SK-N-SH treated with all-trans-retinoic acid at 6 μM for 48 hours (cell line): ENCODE results near the gene CHAF1B.

Experiments
- ARNTL ChIP-seq: fragments of 450-650 bp; formaldehyde crosslinking; IDR thresholded peaks from 2 replicates; pipeline ENCODE4 v1.5.0; 2020; ENCODE audit warnings: low read depth, mild to moderate bottlenecking, moderate library complexity, borderline replicate concordance
- BACH2 ChIP-seq: fragments of 250-450 bp; sonication (Bioruptor Pico); IDR thresholded peaks from 2 replicates; pipeline ENCODE4 v1.9.0; 2021; ENCODE audit warnings: mild to moderate bottlenecking, borderline replicate concordance
- GLIS3 ChIP-seq: fragments of 250-450 bp; sonication (Bioruptor Pico); IDR thresholded peaks from 2 replicates; pipeline ENCODE4 v1.5.0; 2020; ENCODE audit warnings: mild to moderate bottlenecking, moderate library complexity
- ISL1 ChIP-seq: fragments of 250-450 bp; sonication (Bioruptor Pico); IDR thresholded peaks from 2 replicates; pipeline ENCODE4 v2.1.2; 2022; ENCODE audit warnings: mild to moderate bottlenecking, moderate library complexity
- RARB ChIP-seq: fragments of 250-450 bp; sonication (Bioruptor Pico); IDR thresholded peaks from 2 replicates; pipeline ENCODE4 v1.8.0; 2021; ENCODE audit warnings: mild to moderate bottlenecking, moderate library complexity
- TCF4 ChIP-seq: fragments of 250-450 bp; sonication (Bioruptor Pico); IDR thresholded peaks from 2 replicates; pipeline ENCODE4 v1.8.0; 2021; ENCODE audit warnings: mild to moderate bottlenecking, moderate library complexity, borderline replicate concordance
- ZC3H10 ChIP-seq: fragments of 250-450 bp; sonication (Bioruptor Pico); IDR thresholded peaks from 2 replicates; pipeline ENCODE4 v1.5.1; 2021; ENCODE audit warnings: mild to moderate bottlenecking, moderate library complexity
- ZFP3 ChIP-seq: fragments of 250-450 bp; sonication (Bioruptor Pico); IDR thresholded peaks from 2 replicates; pipeline ENCODE4 v1.5.0; 2020; ENCODE audit warnings: mild to moderate bottlenecking, moderate library complexity
- ZFP30 ChIP-seq: fragments of 450-650 bp; formaldehyde crosslinking; IDR thresholded peaks from 2 replicates; pipeline ENCODE4 v1.5.0; 2022; ENCODE audit warnings: mild to moderate bottlenecking, moderate library complexity
- TF ChIP-seq, protein P1 (sequence below): fragments of 250-450 bp; sonication (Bioruptor Pico); IDR thresholded peaks from 2 replicates; pipeline ENCODE4 v1.8.0; 2020; ENCODE audit warnings: mild to moderate bottlenecking, moderate library complexity, borderline replicate concordance
- TF ChIP-seq, protein P2 (sequence below): fragments of 250-450 bp; sonication (Bioruptor Pico); IDR thresholded peaks from 2 replicates; pipeline ENCODE4 v1.5.1; 2020; ENCODE audit warnings: low read depth, mild to moderate bottlenecking, moderate library complexity

DNA sequence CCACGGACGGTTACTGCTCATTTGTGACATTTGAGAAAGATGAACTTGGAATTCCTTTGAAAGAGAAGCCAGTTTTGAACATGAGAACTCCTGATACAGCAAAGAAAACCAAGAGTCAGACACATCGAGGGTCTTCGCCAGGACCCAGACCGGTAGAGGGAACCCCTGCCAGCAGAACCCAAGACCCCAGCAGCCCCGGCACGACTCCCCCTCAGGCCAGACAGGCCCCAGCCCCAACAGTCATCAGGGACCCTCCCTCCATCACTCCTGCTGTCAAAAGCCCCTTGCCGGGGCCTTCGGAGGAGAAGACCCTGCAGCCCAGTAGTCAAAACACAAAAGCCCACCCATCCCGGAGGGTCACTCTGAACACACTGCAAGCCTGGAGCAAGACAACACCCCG, 27.7 kb downstream of the CHAF1B start:
- TF ChIP-seq ZFP30 (no peak), RARB (no peak), ISL1 (no peak), ARNTL (CRISPR knock-in tag) (no peak), TCF4 (CRISPR knock-in tag) (no peak), ZC3H10 (CRISPR knock-in tag) (no peak), ZFP3 (CRISPR knock-in tag) (no peak), GLIS3 (CRISPR knock-in tag) (no peak), BACH2 (CRISPR knock-in tag) (no peak)
- TF ChIP-seq, protein P1, sequence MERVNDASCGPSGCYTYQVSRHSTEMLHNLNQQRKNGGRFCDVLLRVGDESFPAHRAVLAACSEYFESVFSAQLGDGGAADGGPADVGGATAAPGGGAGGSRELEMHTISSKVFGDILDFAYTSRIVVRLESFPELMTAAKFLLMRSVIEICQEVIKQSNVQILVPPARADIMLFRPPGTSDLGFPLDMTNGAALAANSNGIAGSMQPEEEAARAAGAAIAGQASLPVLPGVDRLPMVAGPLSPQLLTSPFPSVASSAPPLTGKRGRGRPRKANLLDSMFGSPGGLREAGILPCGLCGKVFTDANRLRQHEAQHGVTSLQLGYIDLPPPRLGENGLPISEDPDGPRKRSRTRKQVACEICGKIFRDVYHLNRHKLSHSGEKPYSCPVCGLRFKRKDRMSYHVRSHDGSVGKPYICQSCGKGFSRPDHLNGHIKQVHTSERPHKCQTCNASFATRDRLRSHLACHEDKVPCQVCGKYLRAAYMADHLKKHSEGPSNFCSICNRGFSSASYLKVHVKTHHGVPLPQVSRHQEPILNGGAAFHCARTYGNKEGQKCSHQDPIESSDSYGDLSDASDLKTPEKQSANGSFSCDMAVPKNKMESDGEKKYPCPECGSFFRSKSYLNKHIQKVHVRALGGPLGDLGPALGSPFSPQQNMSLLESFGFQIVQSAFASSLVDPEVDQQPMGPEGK (CRISPR knock-in tag): no peak
- TF ChIP-seq, protein P2, sequence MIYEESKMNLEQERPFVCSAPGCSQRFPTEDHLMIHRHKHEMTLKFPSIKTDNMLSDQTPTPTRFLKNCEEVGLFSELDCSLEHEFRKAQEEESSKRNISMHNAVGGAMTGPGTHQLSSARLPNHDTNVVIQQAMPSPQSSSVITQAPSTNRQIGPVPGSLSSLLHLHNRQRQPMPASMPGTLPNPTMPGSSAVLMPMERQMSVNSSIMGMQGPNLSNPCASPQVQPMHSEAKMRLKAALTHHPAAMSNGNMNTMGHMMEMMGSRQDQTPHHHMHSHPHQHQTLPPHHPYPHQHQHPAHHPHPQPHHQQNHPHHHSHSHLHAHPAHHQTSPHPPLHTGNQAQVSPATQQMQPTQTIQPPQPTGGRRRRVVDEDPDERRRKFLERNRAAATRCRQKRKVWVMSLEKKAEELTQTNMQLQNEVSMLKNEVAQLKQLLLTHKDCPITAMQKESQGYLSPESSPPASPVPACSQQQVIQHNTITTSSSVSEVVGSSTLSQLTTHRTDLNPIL (CRISPR knock-in tag): no peak
